Dendritic cell treated with granulocyte-macrophage colony-stimulating factor and Interleukin-4, amounts not matched to agents 40 ng/mL and 50 ng/mL, for 4 days (primary cell): ENCODE measurements around the gene GCLM.

Experiments
- H3K27ac Mint-ChIP-seq: one replicate; pipeline ENCODE4 v1.8.0; 2022; ENCODE audit warnings: mild to moderate bottlenecking, mixed read lengths
- H3K27me3 Mint-ChIP-seq: one replicate; pipeline ENCODE4 v1.8.0; 2022; ENCODE audit warnings: mild to moderate bottlenecking, mixed read lengths
- H3K36me3 Mint-ChIP-seq: one replicate; pipeline ENCODE4 v1.8.0; 2022; ENCODE audit warnings: low read depth, mixed read lengths
- H3K4me1 Mint-ChIP-seq: one replicate; pipeline ENCODE4 v1.8.0; 2022; ENCODE audit warnings: low read depth, mixed read lengths
- H3K4me3 Mint-ChIP-seq: one replicate; pipeline ENCODE4 v1.8.0; 2022; ENCODE audit warnings: mild to moderate bottlenecking, moderate library complexity, mixed read lengths
- H3K9me3 Mint-ChIP-seq: one replicate; pipeline ENCODE4 v1.8.0; 2022; ENCODE audit warnings: mixed read lengths
- intact Hi-C: fragments of 100-400 bp; cut with micrococcal nuclease; formaldehyde crosslinking; loops from one replicate; pipeline ENCODE4 v1.15.0; 2022

The GCLM gene

GRCh38 chr1:93907718-93908117, 1.5 kb downstream of the GCLM start:
- Mint-ChIP-seq H3K9me3 (no peaks in the 10 kb centered on the region), H3K36me3 (no peaks in the 10 kb centered on the region), H3K27me3 (peaks cover 3% of the 10 kb centered on the region), H3K27ac (no peak overlapping the region), H3K4me3 (no peak overlapping the region), H3K4me1 (peaks cover 36% of the 10 kb centered on the region)
- intact Hi-C loops: loop anchor here (2.0 to 5.0 kb wide), 2 partner anchors 29 to 60 kb away; partner anchors contain the start of gene DNTTIP2

- H3K27me3 Mint-ChIP-seq: no peaks in the 10 kb centered on the region
- peaks cover 36% of the 10 kb centered on the region for H3K4me1 Mint-ChIP-seq
- H3K4me3 Mint-ChIP-seq: no peak overlapping the region
- H3K27ac Mint-ChIP-seq: no peak overlapping the region
- no peaks in the 10 kb centered on the region for H3K36me3 Mint-ChIP-seq
- H3K9me3 Mint-ChIP-seq: no peaks in the 10 kb centered on the region
- intact Hi-C loops: loop anchor here (5.0 kb wide), 1 partner anchor 59 kb away; no protein-coding TSS in a partner anchor
These were observed 2.8 kb downstream of the GCLM start for GRCh38 chr1:93906480-93906879.

- intact Hi-C loops: loop anchor here (5.0 kb wide), 1 partner anchor 58 kb away; no protein-coding TSS in a partner anchor
- peaks cover 7% of the 10 kb centered on the region for H3K36me3 Mint-ChIP-seq
- H3K4me3 Mint-ChIP-seq: no peak overlapping the region
- H3K4me1 Mint-ChIP-seq: peaks cover 36% of the 10 kb centered on the region
- H3K27ac Mint-ChIP-seq: no peak overlapping the region
- no peaks in the 10 kb centered on the region for H3K9me3 Mint-ChIP-seq
- H3K27me3 Mint-ChIP-seq: no peaks in the 10 kb centered on the region
These were observed 3.5 kb downstream of the GCLM start for GRCh38 chr1:93905734-93906133.

GRCh38 chr1:93905051-93905450, 4.2 kb downstream of the GCLM start:
- peaks cover 11% of the 10 kb centered on the region for H3K36me3 Mint-ChIP-seq
- intact Hi-C loops: loop anchor here (5.0 kb wide), 1 partner anchor 58 kb away; no protein-coding TSS in a partner anchor
- no peak overlapping the region for H3K4me3 Mint-ChIP-seq
- H3K4me1 Mint-ChIP-seq: peaks cover 36% of the 10 kb centered on the region
- no peak overlapping the region for H3K27ac Mint-ChIP-seq
- no peaks in the 10 kb centered on the region for H3K9me3 Mint-ChIP-seq
- no peaks in the 10 kb centered on the region for H3K27me3 Mint-ChIP-seq

- Mint-ChIP-seq H3K27ac (peak overlapping the region; percentile 66), H3K4me1 (peaks cover 31% of the 10 kb centered on the region), H3K36me3 (peaks cover 17% of the 10 kb centered on the region), H3K4me3 (no peak overlapping the region), H3K9me3 (no peaks in the 10 kb centered on the region), H3K27me3 (no peaks in the 10 kb centered on the region)
- intact Hi-C loops: no loop called here
These were observed 5.0 kb downstream of the GCLM start for GRCh38 chr1:93904228-93904627.

GRCh38 chr1:93900723-93901504, 8.3 kb downstream of the GCLM start:
- no peaks in the 10 kb centered on the region for H3K9me3 Mint-ChIP-seq
- H3K27ac Mint-ChIP-seq: no peak overlapping the region
- no peak overlapping the region for H3K4me3 Mint-ChIP-seq
- H3K4me1 Mint-ChIP-seq: peaks cover 13% of the 10 kb centered on the region
- intact Hi-C loops: no loop called here
- H3K36me3 Mint-ChIP-seq: peaks cover 37% of the 10 kb centered on the region
- H3K27me3 Mint-ChIP-seq: no peaks in the 10 kb centered on the region

- no peaks in the 10 kb centered on the region for H3K9me3 Mint-ChIP-seq
- no peak overlapping the region for H3K4me3 Mint-ChIP-seq
- peaks cover 11% of the 10 kb centered on the region for H3K4me1 Mint-ChIP-seq
- no peak overlapping the region for H3K27ac Mint-ChIP-seq
- H3K27me3 Mint-ChIP-seq: no peaks in the 10 kb centered on the region
- intact Hi-C loops: no loop called here
- peaks cover 37% of the 10 kb centered on the region for H3K36me3 Mint-ChIP-seq
These were observed 9.6 kb downstream of the GCLM start for GRCh38 chr1:93899543-93900207.

GRCh38 chr1:93888900-93889299, 20.3 kb downstream of the GCLM start:
- H3K9me3 Mint-ChIP-seq: no peaks in the 10 kb centered on the region
- H3K4me3 Mint-ChIP-seq: no peak overlapping the region
- intact Hi-C loops: no loop called here
- peaks cover 29% of the 10 kb centered on the region for H3K36me3 Mint-ChIP-seq
- H3K27me3 Mint-ChIP-seq: no peaks in the 10 kb centered on the region
- no peaks in the 10 kb centered on the region for H3K4me1 Mint-ChIP-seq
- H3K27ac Mint-ChIP-seq: no peak overlapping the region

- Mint-ChIP-seq H3K4me1 (peaks cover 19% of the 10 kb centered on the region), H3K27me3 (no peaks in the 10 kb centered on the region), H3K9me3 (no peaks in the 10 kb centered on the region), H3K36me3 (peaks cover 34% of the 10 kb centered on the region), H3K27ac (no peak overlapping the region), H3K4me3 (no peak overlapping the region)
- intact Hi-C loops: no loop called here
These were observed 27.0 kb downstream of the GCLM start for GRCh38 chr1:93882269-93882668.

- intact Hi-C loops: no loop called here
These were observed 28.5 kb downstream of the GCLM start for GRCh38 chr1:93880731-93881130.

GRCh38 chr1:93878889-93879586, 30.2 kb downstream of the GCLM start, which contains the start of gene DNTTIP2:
DNTTIP2 (minus strand) TSS chr1:93879206; CDS start chr1:93879148, 58 bp downstream.
- peak within 1 kb of the TSS; percentile 88 for H3K4me3 Mint-ChIP-seq
- H3K36me3 Mint-ChIP-seq: peaks cover 60% of the 10 kb centered on the region
- peaks cover 43% of the 10 kb centered on the region for H3K4me1 Mint-ChIP-seq
- H3K9me3 Mint-ChIP-seq: no peaks in the 10 kb centered on the region
- intact Hi-C loops: loop anchor here (1.0 to 2.0 kb wide), 2 partner anchors 30 to 32 kb away; partner anchors contain the start of gene GCLM
- H3K27me3 Mint-ChIP-seq: no peaks in the 10 kb centered on the region
- peak within 1 kb of the TSS; percentile 95 for H3K27ac Mint-ChIP-seq

More at GRCh38 chr1:93880731-93881130, 28.5 kb downstream of the GCLM start:
- Mint-ChIP-seq H3K27ac (no peak overlapping the region), H3K4me1 (peaks cover 32% of the 10 kb centered on the region), H3K36me3 (peaks cover 45% of the 10 kb centered on the region), H3K9me3 (no peaks in the 10 kb centered on the region), H3K4me3 (no peak overlapping the region), H3K27me3 (no peaks in the 10 kb centered on the region)

GRCh38 chr1:93878501-93878888, 30.7 kb downstream of the GCLM start:
- Mint-ChIP-seq H3K36me3 (peaks cover 61% of the 10 kb centered on the region), H3K4me1 (peaks cover 43% of the 10 kb centered on the region), H3K9me3 (no peaks in the 10 kb centered on the region), H3K27ac (peak overlapping the region; percentile 95), H3K27me3 (no peaks in the 10 kb centered on the region), H3K4me3 (peak overlapping the region; percentile 88)
- intact Hi-C loops: loop anchor here (2.0 kb wide), 1 partner anchor 30 kb away; the partner anchor contains the start of gene GCLM

GRCh38 chr1:93877529-93877928, 31.7 kb downstream of the GCLM start:
- Mint-ChIP-seq H3K4me3 (peak overlapping the region; percentile 88), H3K9me3 (no peaks in the 10 kb centered on the region), H3K27me3 (no peaks in the 10 kb centered on the region), H3K27ac (peak overlapping the region; percentile 95), H3K4me1 (peaks cover 43% of the 10 kb centered on the region), H3K36me3 (peaks cover 58% of the 10 kb centered on the region)
- intact Hi-C loops: no loop called here
